ENCODE results near the gene SYT9. TPM values are rescaled to one million over a fixed set of nuclear protein-coding genes. Genes with fewer than 3 reads are reported as not detected.

SYT9 gene
- total and polyA plus RNA-seq, 2 of the 4 experiments (the other 2 are of a cell fraction): not detected

DNA sequence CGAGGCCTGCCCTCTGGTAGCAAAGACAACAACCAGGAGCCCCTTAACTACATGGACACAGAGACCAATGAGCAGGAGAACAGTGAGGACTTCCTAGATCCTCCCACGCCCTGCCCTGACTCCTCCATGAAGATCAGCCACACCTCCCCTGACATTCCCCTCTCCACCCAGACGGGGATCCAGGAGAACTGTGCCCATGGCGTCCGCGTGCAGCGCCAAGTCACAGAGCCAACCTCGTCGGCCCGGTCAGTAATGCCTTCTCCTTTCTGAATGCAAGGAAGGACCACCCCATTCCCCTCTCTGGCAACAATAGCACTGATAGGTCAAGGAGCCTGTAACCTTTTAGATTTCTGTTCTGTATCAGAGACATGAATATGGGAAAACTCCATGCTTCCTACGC, 51.4 kb downstream of the SYT9 start:
- Histone ChIP-seq H3K9me3 (ENCODE audit: control insufficient read depth, insufficient read depth, low read length) (peaks cover 2% of the 10 kb centered on the region; the same call in 1 of the 2 replicates), H3K9ac (ENCODE audit: low read depth, low read length) (no peak overlapping the region), H3K27me3 (ENCODE audit: control insufficient read depth, insufficient read depth, low read length) (no peaks in the 10 kb centered on the region), H4K5ac (ENCODE audit: low read depth, low read length) (no peak overlapping the region), H3K9me1 (ENCODE audit: insufficient read depth, low read length) (no peaks in the 10 kb centered on the region), H2BK5ac (ENCODE audit: low read depth, low read length, poor library complexity, severe bottlenecking) (no peak overlapping the region), H4K20me1 (ENCODE audit: insufficient read depth, low read length) (no peaks in the 10 kb centered on the region), H3K4me3 (ENCODE audit: insufficient read depth, low read depth, low read length) (no peak overlapping the region), H3K79me1 (ENCODE audit: low read depth in 1 of 2, low read length in 2 of 2) (no peaks in the 10 kb centered on the region), H3K4ac (ENCODE audit: low read depth, low read length) (no peak overlapping the region), H3K23ac (ENCODE audit: low read depth, low read length) (no peak overlapping the region), H2AFZ (replicated peaks; ENCODE audit: low read length, poor library complexity) (no peak overlapping the region), H4K91ac (ENCODE audit: insufficient read depth, low read depth, low read length) (no peak overlapping the region), H2AK5ac (ENCODE audit: low read depth, low read length) (no peak overlapping the region), H3K36me3 (ENCODE audit: control insufficient read depth, insufficient read depth, low read length) (no peaks in the 10 kb centered on the region), H2BK15ac (ENCODE audit: low read depth, low read length) (no peak overlapping the region), H3K14ac (replicated peaks; ENCODE audit: low read depth, low read length) (no peak overlapping the region), H3K56ac (ENCODE audit: extremely low read depth, insufficient read depth, low read length) (no peak overlapping the region), H3K27ac (ENCODE audit: insufficient read depth, low read length) (no peak overlapping the region), H4K8ac (ENCODE audit: low read depth in 2 of 2, low read length in 2 of 2) (no peak overlapping the region), H2BK120ac (ENCODE audit: low read depth, low read length) (no peak overlapping the region), H3K18ac (ENCODE audit: low read depth, low read length) (no peak overlapping the region), H2BK20ac (ENCODE audit: low read depth, low read length) (no peak overlapping the region), H2AK9ac (replicated peaks; ENCODE audit: low read depth, low read length, poor library complexity) (no peak overlapping the region), H3K4me2 (ENCODE audit: low read depth, low read length) (no peak overlapping the region), H3K4me1 (ENCODE audit: control insufficient read depth, insufficient read depth, low read length) (no peaks in the 10 kb centered on the region)
- ChIA-PET POLR2A (ENCODE audit: unreplicated experiment) (no interaction called here), CTCF (no interaction called here)
- BruUV-seq (replicated peaks): no TSS peak
- in situ Hi-C loops (cut with MboI; ENCODE audit: low sequenced_read_pairs): no loop called here
- dilution Hi-C loops (cut with HindIII; ENCODE audit: low sequenced_read_pairs, unreplicated experiment): no loop called here
- TF ChIP-seq MAZ (IDR thresholded peaks at IDR 0.05; ENCODE audit: borderline replicate concordance, low read depth, low read length) (no peak), FOS (IDR thresholded peaks at IDR 0.05; ENCODE audit: low read depth, low read length) (no peak), CHD1 (IDR thresholded peaks at IDR 0.05; ENCODE audit: low read depth, low read length) (no peak), NFE2L2 (IDR thresholded peaks at IDR 0.05; ENCODE audit: low read depth, low read length) (no peak), CEBPB (IDR thresholded peaks at IDR 0.05; ENCODE audit: low read depth, low read length) (no peak), BHLHE40 (IDR thresholded peaks at IDR 0.05; ENCODE audit: low read depth, low read length) (no peak)
- DNase-seq (no peak), ATAC-seq (ENCODE audit: low read depth) (no peak)
- intact Hi-C loops (cut with micrococcal nuclease): no loop called here
- WGBS, 2 experiments (ENCODE audit: extremely low coverage in 2 of 2, insufficient read length in 1 of 2): no CpG with 5 or more reads among the region's 11 CpGs
